ENCODE measurements around the gene ME2.

DNA sequence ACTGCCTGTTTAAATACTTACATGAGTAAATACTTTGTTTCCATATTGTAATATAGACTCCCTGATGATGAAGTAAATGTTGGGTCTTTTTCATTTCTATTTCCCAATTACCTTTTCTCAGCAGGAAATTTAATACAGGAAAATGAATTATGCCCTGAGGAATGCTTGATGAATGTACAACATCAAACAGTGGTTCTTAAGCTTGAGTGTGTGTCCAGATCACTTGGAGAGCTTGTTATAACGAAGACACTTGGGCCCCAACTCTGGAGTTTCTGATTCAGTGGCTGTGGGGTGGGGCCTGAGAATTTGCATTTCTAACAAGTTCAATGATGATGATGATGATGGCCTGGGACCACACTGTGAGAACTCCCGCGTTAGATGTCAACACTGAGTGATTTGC is 7.1 kb upstream of the ME2 start:
- no peak for TF ChIP-seq POLR2A (IDR thresholded peaks at IDR 0.05; ENCODE audit: low read length)
- TF ChIP-seq GATA1 (IDR thresholded peaks at IDR 0.05; ENCODE audit: low read depth, low read length), result no peak

Data from erythroblast (primary cell).